OCI-LY3 (cell line): Measurements from ENCODE around the gene HBS1L.
A peak's percentile ranks its signal among the peaks of the same experiment; 100 is the strongest.

ENCODE experiments used
- H2AFZ ChIP-seq: fragments of 200-600, 300-600 bp; shearing (Covaris generic); 2 replicates; pipeline ENCODE4 v1.6.0; 2014; ENCODE audit warnings: antibody characterized with exemption, low read depth, low read length
- H3K27ac ChIP-seq: fragments of 200-600, 300-600 bp; sonication (generic); 2 replicates; pipeline ENCODE4 v1.5.1; 2014; ENCODE audit warnings: mild to moderate bottlenecking, low read length, moderate library complexity, mixed read lengths
- H3K27me3 ChIP-seq: fragments of 200-600, 300-600 bp; sonication (generic); 2 replicates; pipeline ENCODE4 v1.6.1; 2014; ENCODE audit warnings: low read depth, low read length, mixed read lengths
- H3K36me3 ChIP-seq: fragments of 200-600, 300-600 bp; sonication (generic); replicated peaks from 2 replicates; pipeline ENCODE3; 2014; ENCODE audit warnings: low read depth, low read length, mixed read lengths
- H3K4me1 ChIP-seq: fragments of 300-600, 200-600 bp; sonication (generic); 2 replicates; pipeline ENCODE4 v1.6.1; 2014; ENCODE audit warnings: low read length, mixed read lengths
- H3K4me2 ChIP-seq: fragments of 200-600, 300-600 bp; sonication (generic); 2 replicates; pipeline ENCODE4 v1.6.1; 2014; ENCODE audit warnings: low read length, mixed read lengths
- H3K4me3 ChIP-seq: fragments of 300-600, 200-600 bp; sonication (generic); 2 replicates; pipeline ENCODE4 v1.5.1; 2014; ENCODE audit warnings: antibody characterized with exemption, mild to moderate bottlenecking, low read length, moderate library complexity
- H3K79me2 ChIP-seq: fragments of 300-600, 200-600 bp; shearing (Covaris generic); 2 replicates; pipeline ENCODE4 v1.6.1; 2014; ENCODE audit warnings: mild to moderate bottlenecking, low read length, mixed read lengths
- H3K9ac ChIP-seq: fragments of 300-600, 200-600 bp; shearing (Covaris generic); 2 replicates; pipeline ENCODE4 v1.6.0; 2014; ENCODE audit warnings: mild to moderate bottlenecking, low read length, moderate library complexity
- H3K9me3 ChIP-seq: fragments of 200-600, 300-600 bp; shearing (Covaris generic); 2 replicates; pipeline ENCODE4 v1.6.1; 2014; ENCODE audit warnings: low read length, mixed read lengths; ENCODE audit not compliant: insufficient read depth
- H4K20me1 ChIP-seq: fragments of 200-600, 300-600 bp; sonication (generic); 2 replicates; pipeline ENCODE4 v1.6.1; 2016; ENCODE audit warnings: low read length, mixed read lengths; ENCODE audit not compliant: insufficient read depth
- CTCF ChIP-seq: fragments of 200-600, 300-600 bp; sonication (generic); IDR thresholded peaks from 2 replicates; pipeline ENCODE4 v1.5.1; 2014; ENCODE audit warnings: antibody characterized with exemption, low read length, low read depth
- EZH2phosphoT487 ChIP-seq: fragments of 200-600 bp; shearing (Covaris generic); IDR thresholded peaks from 2 replicates; pipeline ENCODE4 v1.6.1; 2018; ENCODE audit warnings: antibody characterized with exemption, mixed run types, low read depth

The HBS1L gene

DNA sequence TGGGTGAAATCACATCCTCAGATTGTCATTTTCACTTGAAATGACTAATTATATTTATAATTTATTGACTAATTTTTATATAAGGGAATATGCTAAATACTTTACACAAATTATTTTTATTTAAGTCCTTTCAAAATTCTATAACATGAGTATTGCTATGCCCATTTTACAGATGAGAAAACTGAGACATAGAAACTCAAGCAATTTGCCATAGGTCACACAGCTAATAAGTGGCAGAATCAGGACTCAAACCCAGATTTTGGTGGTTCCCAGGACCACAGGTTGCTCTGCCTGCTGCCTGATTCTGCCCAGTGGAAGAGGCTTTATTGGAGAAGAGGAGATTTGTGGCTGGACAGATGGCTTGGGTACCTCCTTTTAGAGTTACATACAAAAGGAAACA is 109.6 kb downstream of the HBS1L start:
- no peaks in the 10 kb centered on the region for H3K9me3 ChIP-seq
- H4K20me1 ChIP-seq: no peaks in the 10 kb centered on the region
- H3K79me2 ChIP-seq: no peaks in the 10 kb centered on the region
- H3K27me3 ChIP-seq: no peaks in the 10 kb centered on the region
- H3K27ac ChIP-seq: no peak overlapping the region
- H3K4me2 ChIP-seq: no peak overlapping the region
- H3K4me1 ChIP-seq: no peaks in the 10 kb centered on the region
- TF ChIP-seq EZH2phosphoT487: no peak
- no peak for TF ChIP-seq CTCF
- no peak overlapping the region for H2AFZ ChIP-seq
- no peaks in the 10 kb centered on the region for H3K36me3 ChIP-seq
- no peak overlapping the region for H3K9ac ChIP-seq
- no peak overlapping the region for H3K4me3 ChIP-seq

- H3K4me2 ChIP-seq: no peak overlapping the region
- no peaks in the 10 kb centered on the region for H3K79me2 ChIP-seq
- no peaks in the 10 kb centered on the region for H3K9me3 ChIP-seq
- no peak overlapping the region for H3K4me3 ChIP-seq
- H2AFZ ChIP-seq: no peak overlapping the region
- no peak overlapping the region for H3K27ac ChIP-seq
- H4K20me1 ChIP-seq: no peaks in the 10 kb centered on the region
- TF ChIP-seq EZH2phosphoT487 (no peak), CTCF (no peak)
- H3K36me3 ChIP-seq: no peaks in the 10 kb centered on the region
- H3K4me1 ChIP-seq: peaks cover 5% of the 10 kb centered on the region
- no peak overlapping the region for H3K9ac ChIP-seq
- H3K27me3 ChIP-seq: no peaks in the 10 kb centered on the region
Measured at GRCh38 chr6:134943522-134944111, 111.0 kb downstream of the HBS1L start.

DNA sequence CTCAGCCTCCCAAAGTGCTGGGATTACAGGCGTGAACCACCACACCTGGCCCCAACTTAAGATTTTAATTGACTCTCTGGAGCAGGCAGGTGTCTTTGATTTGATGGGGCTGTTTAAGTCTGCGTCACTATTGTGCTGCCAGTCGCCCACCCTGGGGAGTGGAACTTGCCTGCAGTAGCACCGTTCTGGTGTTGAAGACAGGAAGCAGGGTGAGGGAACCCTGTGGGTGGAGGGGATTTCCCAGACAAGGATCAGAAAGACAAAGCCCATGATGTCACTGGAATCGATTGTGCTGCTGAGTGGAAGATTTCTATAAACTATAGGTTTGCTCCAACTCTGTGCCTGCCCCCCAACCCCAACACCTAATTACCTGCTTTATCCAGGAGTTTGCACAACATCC is 115.7 kb downstream of the HBS1L start:
- Histone ChIP-seq H3K4me3 (no peak overlapping the region), H2AFZ (no peak overlapping the region), H3K79me2 (no peaks in the 10 kb centered on the region), H3K36me3 (no peaks in the 10 kb centered on the region), H3K27me3 (no peaks in the 10 kb centered on the region), H3K4me1 (peaks cover 5% of the 10 kb centered on the region), H3K9ac (no peak overlapping the region), H4K20me1 (no peaks in the 10 kb centered on the region), H3K4me2 (peak overlapping the region; percentile 17; the same call in 1 of the 2 replicates), H3K9me3 (no peaks in the 10 kb centered on the region), H3K27ac (no peak overlapping the region)
- no peak for TF ChIP-seq CTCF
- TF ChIP-seq EZH2phosphoT487: no peak

DNA sequence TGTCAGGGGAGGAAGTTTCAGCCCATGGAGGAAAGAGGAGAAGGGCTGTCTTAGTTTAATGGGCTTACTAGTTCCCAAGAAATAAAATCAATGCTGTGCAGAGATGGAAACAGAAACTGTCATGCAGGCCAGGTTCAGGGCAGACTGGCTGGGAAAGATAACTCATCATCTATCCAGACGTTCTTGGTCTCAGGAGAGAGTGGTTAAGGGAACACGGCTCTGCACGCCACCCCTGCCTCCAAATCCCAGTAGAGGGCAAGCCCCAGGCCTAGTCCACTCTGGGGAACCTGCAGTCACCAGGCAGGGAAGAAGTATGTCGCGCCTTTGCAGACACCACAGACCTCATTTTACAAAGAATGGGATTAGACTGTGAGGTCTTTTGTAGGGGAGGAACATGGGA is 117.2 kb downstream of the HBS1L start:
- H3K9me3 ChIP-seq: no peaks in the 10 kb centered on the region
- H3K79me2 ChIP-seq: no peaks in the 10 kb centered on the region
- TF ChIP-seq EZH2phosphoT487 (no peak), CTCF (no peak)
- no peak overlapping the region for H3K9ac ChIP-seq
- no peak overlapping the region for H3K27ac ChIP-seq
- H2AFZ ChIP-seq: no peak overlapping the region
- no peak overlapping the region for H3K4me2 ChIP-seq
- H3K4me3 ChIP-seq: no peak overlapping the region
- no peaks in the 10 kb centered on the region for H4K20me1 ChIP-seq
- H3K27me3 ChIP-seq: no peaks in the 10 kb centered on the region
- H3K36me3 ChIP-seq: no peaks in the 10 kb centered on the region
- peaks cover 5% of the 10 kb centered on the region for H3K4me1 ChIP-seq
